Osteocyte (in vitro differentiated cells): ENCODE results near the gene FAM209B. TPM values are rescaled to one million over a fixed set of nuclear protein-coding genes. Genes with fewer than 3 reads are reported as not detected.
"Not testable (repeated sequence)": the region's sequence is repeated elsewhere in the genome, so short reads cannot be mapped to it uniquely, and the experiment has no call there.

Experiments used
- DNase-seq: peaks from one replicate; pipeline ENCODE4 v3.0.0; 2021; ENCODE audit warnings: mixed read lengths; ENCODE audit not compliant: unreplicated experiment; ENCODE audit errors: extremely low spot score
- H3K27ac Mint-ChIP-seq: one replicate; pipeline ENCODE4 v1.8.0; 2021; ENCODE audit warnings: mild to moderate bottlenecking, mixed read lengths; ENCODE audit not compliant: unreplicated experiment
- H3K27me3 Mint-ChIP-seq: one replicate; pipeline ENCODE4 v1.8.0; 2021; ENCODE audit warnings: mixed read lengths; ENCODE audit not compliant: unreplicated experiment
- H3K36me3 Mint-ChIP-seq: one replicate; pipeline ENCODE4 v1.8.0; 2021; ENCODE audit warnings: mixed read lengths; ENCODE audit not compliant: unreplicated experiment
- H3K4me1 Mint-ChIP-seq: one replicate; pipeline ENCODE4 v1.8.0; 2021; ENCODE audit warnings: mixed read lengths; ENCODE audit not compliant: unreplicated experiment
- H3K4me3 Mint-ChIP-seq: one replicate; pipeline ENCODE4 v1.8.0; 2021; ENCODE audit warnings: mild to moderate bottlenecking, moderate library complexity, mixed read lengths; ENCODE audit not compliant: unreplicated experiment
- H3K9me3 Mint-ChIP-seq: one replicate; pipeline ENCODE4 v1.8.0; 2021; ENCODE audit warnings: mixed read lengths; ENCODE audit not compliant: unreplicated experiment
- CTCF ChIP-seq: fragments of 200-600 bp; sonication (generic); IDR thresholded peaks from 2 replicates; pipeline ENCODE4 v1.5.0; 2021; ENCODE audit warnings: antibody characterized with exemption, mild to moderate bottlenecking, moderate library complexity
- total RNA-seq: library from RNA; stranded (reverse); gene quantifications from 2 replicates; pipeline ENCODE4 v1.2.1, GENCODE V29; 2021

The FAM209B gene
- total RNA-seq, 1 donor from 2014 or later, result not detected

DNA sequence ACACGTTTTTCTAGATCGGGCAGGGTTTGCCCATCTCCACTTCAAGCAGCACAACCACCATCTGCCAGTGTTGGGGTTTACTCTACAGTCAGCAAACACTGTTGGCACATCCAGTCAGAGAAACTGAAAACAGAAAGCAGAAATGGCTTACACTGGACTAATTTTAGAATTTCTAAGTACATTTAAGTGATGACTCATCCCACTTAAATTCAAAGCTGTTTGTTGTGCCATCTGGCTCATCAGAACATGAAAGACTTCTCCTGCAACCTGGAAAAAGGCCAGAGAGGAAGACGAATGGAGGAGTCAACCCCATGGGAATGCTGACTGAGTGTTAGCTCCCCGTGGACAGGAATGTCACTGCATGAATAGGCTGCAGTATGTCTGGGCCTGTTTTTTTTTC is 21.8 kb downstream of the FAM209B start:
- no peak overlapping the region for H3K4me3 Mint-ChIP-seq
- no peak for DNase-seq
- no peaks in the 10 kb centered on the region for H3K36me3 Mint-ChIP-seq
- peaks cover 12% of the 10 kb centered on the region for H3K4me1 Mint-ChIP-seq
- no peak for TF ChIP-seq CTCF
- no peaks in the 10 kb centered on the region for H3K9me3 Mint-ChIP-seq
- peak overlapping the region; percentile 77 for H3K27ac Mint-ChIP-seq
- peaks cover 4% of the 10 kb centered on the region for H3K27me3 Mint-ChIP-seq

DNA sequence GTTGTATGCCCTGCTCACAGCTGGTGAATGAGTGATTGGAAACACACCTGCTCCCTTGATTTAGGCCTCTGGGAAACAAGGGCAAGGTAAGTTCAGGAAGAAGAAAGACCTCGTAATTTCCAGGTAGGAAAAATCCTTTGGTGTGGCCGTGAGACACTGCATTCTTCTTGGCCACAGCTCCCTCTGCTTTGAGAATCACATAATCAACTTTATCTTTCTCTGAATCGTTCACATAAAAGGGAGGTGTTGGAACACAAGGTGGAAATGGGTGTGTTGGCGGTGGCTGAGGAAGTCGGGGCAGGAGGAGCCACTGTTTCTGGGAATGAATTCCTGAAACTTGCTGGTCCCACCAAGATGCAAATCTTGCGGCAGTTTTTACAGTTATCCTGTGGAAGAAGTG is 25.9 kb downstream of the FAM209B start:
- H3K36me3 Mint-ChIP-seq, result no peaks in the 10 kb centered on the region
- peaks cover 9% of the 10 kb centered on the region for H3K27me3 Mint-ChIP-seq
- H3K27ac Mint-ChIP-seq, result no peak overlapping the region
- DNase-seq, result no peak
- TF ChIP-seq CTCF, result no peak
- no peaks in the 10 kb centered on the region for H3K9me3 Mint-ChIP-seq
- H3K4me1 Mint-ChIP-seq, result peaks cover 12% of the 10 kb centered on the region
- no peak overlapping the region for H3K4me3 Mint-ChIP-seq

GRCh38 chr20:56564526-56564925 is 31.5 kb downstream of the FAM209B start:
- not testable (repeated sequence) for DNase-seq, H3K36me3 Mint-ChIP-seq, H3K27ac Mint-ChIP-seq, H3K9me3 Mint-ChIP-seq, H3K27me3 Mint-ChIP-seq, H3K4me1 Mint-ChIP-seq, H3K4me3 Mint-ChIP-seq

DNA sequence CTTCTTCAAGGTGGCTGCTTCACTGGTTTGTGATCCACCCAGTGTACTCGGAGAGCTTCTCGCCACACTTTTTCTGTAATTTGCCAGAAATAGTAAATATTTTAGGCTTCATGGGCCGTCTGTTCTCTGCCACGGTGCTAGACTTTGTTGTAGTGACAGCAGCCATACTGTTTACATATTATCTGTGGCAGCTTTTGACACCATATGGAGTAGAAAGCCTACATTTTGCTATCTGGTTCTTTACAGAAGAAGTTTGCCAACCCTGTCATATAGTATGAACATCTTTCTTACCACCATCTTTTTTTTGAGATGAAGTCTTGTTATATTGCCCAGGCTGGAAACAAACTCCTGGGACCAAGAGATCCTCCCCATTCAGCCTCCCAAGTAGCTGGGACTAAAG is 32.5 kb downstream of the FAM209B start:
- Mint-ChIP-seq H3K36me3 (no peaks in the 10 kb centered on the region), H3K27ac (no peak overlapping the region), H3K9me3 (no peaks in the 10 kb centered on the region), H3K4me1 (no peaks in the 10 kb centered on the region), H3K4me3 (no peak overlapping the region), H3K27me3 (peaks cover 5% of the 10 kb centered on the region)
- DNase-seq, result no peak
- TF ChIP-seq CTCF, result no peak

GRCh38 chr20:56566621-56567020 is 33.6 kb downstream of the FAM209B start:
- H3K27ac Mint-ChIP-seq, result no peak overlapping the region
- H3K4me3 Mint-ChIP-seq, result no peak overlapping the region
- H3K36me3 Mint-ChIP-seq, result no peaks in the 10 kb centered on the region
- DNase-seq, result no peak
- peaks cover 5% of the 10 kb centered on the region for H3K27me3 Mint-ChIP-seq
- H3K9me3 Mint-ChIP-seq, result no peaks in the 10 kb centered on the region
- no peak for TF ChIP-seq CTCF
- no peaks in the 10 kb centered on the region for H3K4me1 Mint-ChIP-seq

GRCh38 chr20:56570832-56571231 is 37.8 kb downstream of the FAM209B start:
- H3K4me1 Mint-ChIP-seq, result no peaks in the 10 kb centered on the region
- no peak for DNase-seq
- no peak overlapping the region for H3K27ac Mint-ChIP-seq
- no peaks in the 10 kb centered on the region for H3K9me3 Mint-ChIP-seq
- no peak overlapping the region for H3K4me3 Mint-ChIP-seq
- TF ChIP-seq CTCF, result no peak
- peaks cover 19% of the 10 kb centered on the region for H3K27me3 Mint-ChIP-seq
- no peaks in the 10 kb centered on the region for H3K36me3 Mint-ChIP-seq
